GM21529 (cell line): Measurements from ENCODE around the gene LCP1.
A peak's percentile ranks its signal among the peaks of the same experiment; 100 is the strongest.

Source experiments
- ATAC-seq: cut with Tn5 transposase; IDR thresholded peaks from one replicate; pipeline ENCODE4 v1.9.1; 2021; ENCODE audit not compliant: unreplicated experiment

Gene LCP1

GRCh38 chr13:46103037-46103436, 78.9 kb downstream of the LCP1 start:
- no peak for ATAC-seq

GRCh38 chr13:46102255-46102605, 79.7 kb downstream of the LCP1 start:
- ATAC-seq: no peak

- ATAC-seq: no peak
Measured at GRCh38 chr13:46101484-46102254, 80.3 kb downstream of the LCP1 start.

- ATAC-seq: no peak
Measured at GRCh38 chr13:46101002-46101401, 81.0 kb downstream of the LCP1 start.

- peak; percentile 77 for ATAC-seq
Measured at GRCh38 chr13:46100191-46100815, 81.7 kb downstream of the LCP1 start.

GRCh38 chr13:46097663-46098062, 84.3 kb downstream of the LCP1 start:
- ATAC-seq: no peak

GRCh38 chr13:46097015-46097414, 85.0 kb downstream of the LCP1 start:
- ATAC-seq: no peak

- ATAC-seq: no peak
Measured at GRCh38 chr13:46094478-46094877, 87.5 kb downstream of the LCP1 start.

- ATAC-seq: no peak
Measured at GRCh38 chr13:46088821-46089562, 93.0 kb downstream of the LCP1 start.

GRCh38 chr13:46087481-46087880, 94.5 kb downstream of the LCP1 start:
- no peak for ATAC-seq

- no peak for ATAC-seq
Measured at GRCh38 chr13:46086985-46087384, 95.0 kb downstream of the LCP1 start.

GRCh38 chr13:46086421-46086922, 95.5 kb downstream of the LCP1 start:
- ATAC-seq: no peak

- no peak for ATAC-seq
Measured at GRCh38 chr13:46085737-46086136, 96.2 kb downstream of the LCP1 start.

- ATAC-seq: no peak
Measured at GRCh38 chr13:46082324-46082723, 99.7 kb downstream of the LCP1 start.

- ATAC-seq: no peak
Measured at GRCh38 chr13:46079770-46080169, 102.2 kb downstream of the LCP1 start.

- ATAC-seq: no peak
Measured at GRCh38 chr13:46077265-46077664, 104.7 kb downstream of the LCP1 start.

GRCh38 chr13:46076827-46077226, 105.2 kb downstream of the LCP1 start:
- no peak for ATAC-seq
